Thyroid gland (tissue), 4 donors: ENCODE data around the gene RANBP9. TPM values are rescaled to one million over a fixed set of nuclear protein-coding genes. Genes with fewer than 3 reads are reported as not detected.

Experiments
- DNase-seq, 2 donors: peaks; one replicate each; pipeline ENCODE4 v3.0.0-alpha.2; 2019
- H3K27ac ChIP-seq, 3 donors: fragments of 200-600 bp; sonication (generic); 1 replicate in 2 of 3; 2 replicates in 1 of 3; pipeline ENCODE4 v1.5.1; 2016 to 2019; ENCODE audit warnings: mild to moderate bottlenecking in 1 of 3, moderate library complexity in 1 of 3
- H3K27me3 ChIP-seq: fragments of 200-600 bp; sonication (generic); one replicate; pipeline ENCODE4 v1.5.1; 2019
- H3K36me3 ChIP-seq, 2 donors: fragments of 200-600 bp; sonication (generic); one replicate each; pipeline ENCODE4 v1.5.1; 2016 to 2019
- H3K4me1 ChIP-seq, 2 donors: fragments of 200-600 bp; sonication (generic); one replicate each; pipeline ENCODE4 v1.5.1; 2017 to 2019
- H3K4me3 ChIP-seq, 3 donors: fragments of 200-600 bp; sonication (generic); replicated peaks in 1 of 3; 1 replicate in 2 of 3; 2 replicates in 1 of 3; pipeline ENCODE4 v1.5.1; 2016; ENCODE audit warnings: mild to moderate bottlenecking in 1 of 3
- H3K9me3 ChIP-seq: fragments of 200-600 bp; sonication (generic); one replicate; pipeline ENCODE4 v1.5.1; 2017
- POLR2A ChIP-seq, 2 donors: fragments of 450-650 bp; IDR thresholded peaks; one replicate each; pipeline ENCODE4 v1.6.1; 2017; ENCODE audit warnings: antibody characterized with exemption in 2 of 2, mild to moderate bottlenecking in 2 of 2, moderate library complexity in 1 of 2
- WGBS, 2 donors: methylation state at CpG; one replicate each; pipeline ENCODE4 v1.1.5; 2017; 5-methylcytosine and 5-hydroxymethylcytosine counted together
- intact Hi-C: fragments of 100-400 bp; cut with DNase I; formaldehyde crosslinking; loops from one replicate; pipeline ENCODE4 v1.15.1; 2023
- total RNA-seq, 4 donors: library from RNA; depleted of rRNA; stranded (reverse); fragments of >200 nt; gene quantifications; one replicate each; pipeline ENCODE4 v1.2.3, GENCODE V29; 2016
- TF ChIP-seq, protein P1 (sequence below), 6 experiments: fragments of 200-600 bp in 3 of 6; fragments of 450-650 bp in 3 of 6; sonication (generic) in 3 of 6; IDR thresholded peaks; one replicate each; pipeline ENCODE4 v1.5.1; 2016 to 2019; ENCODE audit warnings: antibody characterized with exemption in 6 of 6, mild to moderate bottlenecking in 2 of 6, inconsistent platforms in 1 of 6, moderate library complexity in 1 of 6

Gene RANBP9
- total RNA-seq, 4 donors from 2014 or later, result 26.8 to 42.6 (median 32.4) TPM

DNA sequence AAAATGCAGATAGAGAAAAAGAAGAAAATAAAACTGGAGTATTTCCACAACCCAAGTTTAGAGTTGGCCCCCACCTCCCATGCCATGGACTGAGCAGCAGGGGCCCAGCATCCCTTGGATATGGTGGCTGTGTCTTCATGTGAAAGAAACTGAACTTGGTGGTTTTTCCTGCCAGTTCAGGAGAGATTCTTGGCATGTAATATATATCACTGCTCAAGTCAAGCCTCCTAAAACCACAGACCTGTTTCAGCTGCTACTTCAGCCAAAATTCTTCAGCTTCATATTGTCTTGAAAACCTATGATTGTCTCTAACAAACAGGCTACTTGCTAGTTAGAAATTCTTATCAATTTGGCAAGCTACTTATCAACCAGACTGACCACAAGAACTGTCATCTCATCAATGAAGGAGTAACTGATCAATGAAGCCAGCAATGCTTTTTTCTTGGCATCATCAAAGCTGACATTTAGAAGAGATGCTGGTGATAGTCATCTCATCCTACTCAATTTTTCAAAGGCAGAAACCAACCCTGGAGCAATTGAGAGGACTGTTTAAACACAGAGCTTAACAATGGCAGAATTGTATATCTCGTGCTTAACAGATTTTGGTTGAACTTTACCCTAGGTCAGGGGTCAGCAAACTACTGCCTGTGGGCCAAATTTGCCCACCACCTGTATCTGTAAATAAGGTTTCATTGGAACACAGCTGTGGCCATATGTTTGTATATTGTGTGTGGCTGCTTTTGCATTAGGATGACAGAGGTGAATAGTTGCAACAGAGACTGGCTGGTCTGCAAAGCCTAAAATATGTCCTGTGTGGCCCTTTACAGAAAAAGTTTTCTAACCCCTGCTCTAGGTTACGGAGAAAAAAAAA is 106.9 kb downstream of the RANBP9 start:
- Histone ChIP-seq H3K27me3 (no peaks in the 10 kb centered on the region), H3K27ac (no peak overlapping the region), H3K36me3 (peaks cover 10 to 12% of the 10 kb centered on the region in 2 donors), H3K4me3 (no peak overlapping the region), H3K4me1 (no peaks in the 10 kb centered on the region), H3K9me3 (no peaks in the 10 kb centered on the region)
- intact Hi-C loops, result loop anchor here (5.0 kb wide), 1 partner anchor 32 kb away; the partner anchor contains the start of gene SIRT5
- 88 to 97% methylated on average over 2 of the region's 2 CpGs for whole genome bisulfite sequencing, 2 donors
- TF ChIP-seq POLR2A (IDR thresholded peaks at IDR 0.05), result no peak
- TF ChIP-seq, protein P1, sequence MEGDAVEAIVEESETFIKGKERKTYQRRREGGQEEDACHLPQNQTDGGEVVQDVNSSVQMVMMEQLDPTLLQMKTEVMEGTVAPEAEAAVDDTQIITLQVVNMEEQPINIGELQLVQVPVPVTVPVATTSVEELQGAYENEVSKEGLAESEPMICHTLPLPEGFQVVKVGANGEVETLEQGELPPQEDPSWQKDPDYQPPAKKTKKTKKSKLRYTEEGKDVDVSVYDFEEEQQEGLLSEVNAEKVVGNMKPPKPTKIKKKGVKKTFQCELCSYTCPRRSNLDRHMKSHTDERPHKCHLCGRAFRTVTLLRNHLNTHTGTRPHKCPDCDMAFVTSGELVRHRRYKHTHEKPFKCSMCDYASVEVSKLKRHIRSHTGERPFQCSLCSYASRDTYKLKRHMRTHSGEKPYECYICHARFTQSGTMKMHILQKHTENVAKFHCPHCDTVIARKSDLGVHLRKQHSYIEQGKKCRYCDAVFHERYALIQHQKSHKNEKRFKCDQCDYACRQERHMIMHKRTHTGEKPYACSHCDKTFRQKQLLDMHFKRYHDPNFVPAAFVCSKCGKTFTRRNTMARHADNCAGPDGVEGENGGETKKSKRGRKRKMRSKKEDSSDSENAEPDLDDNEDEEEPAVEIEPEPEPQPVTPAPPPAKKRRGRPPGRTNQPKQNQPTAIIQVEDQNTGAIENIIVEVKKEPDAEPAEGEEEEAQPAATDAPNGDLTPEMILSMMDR (IDR thresholded peaks at IDR 0.05), result no peak
- no peak for DNase-seq

DNA sequence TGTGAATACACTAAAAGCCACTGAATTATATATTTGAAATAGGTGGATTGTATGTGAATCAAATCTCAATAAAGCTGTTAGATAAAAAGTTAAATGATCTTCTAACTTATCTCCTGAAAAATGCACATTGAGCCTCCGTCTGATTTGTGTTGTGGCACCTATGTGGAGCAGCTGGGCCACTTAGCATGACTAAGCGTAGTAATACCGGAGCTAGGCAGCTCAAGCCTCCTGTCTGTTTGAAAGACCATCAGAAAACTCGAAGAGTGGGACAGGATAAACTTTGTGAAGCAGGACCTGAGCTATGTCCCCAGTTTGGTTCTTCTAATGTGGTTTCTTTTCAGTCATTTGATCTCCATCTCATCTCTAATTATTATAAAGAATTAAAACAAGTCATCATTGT is 107.5 kb downstream of the RANBP9 start:
- H3K36me3 ChIP-seq, result peaks cover 10 to 12% of the 10 kb centered on the region in 2 donors
- no peaks in the 10 kb centered on the region for H3K27me3 ChIP-seq
- TF ChIP-seq, protein P1 (IDR thresholded peaks at IDR 0.05), result no peak
- TF ChIP-seq POLR2A (IDR thresholded peaks at IDR 0.05), result no peak
- no peaks in the 10 kb centered on the region for H3K9me3 ChIP-seq
- no peak overlapping the region for H3K27ac ChIP-seq
- intact Hi-C loops, result no loop called here
- H3K4me1 ChIP-seq, result no peaks in the 10 kb centered on the region
- no peak overlapping the region for H3K4me3 ChIP-seq
- DNase-seq, result no peak
- WGBS, 2 donors, result 84 to 87% methylated on average over 4 of the region's 4 CpGs

DNA sequence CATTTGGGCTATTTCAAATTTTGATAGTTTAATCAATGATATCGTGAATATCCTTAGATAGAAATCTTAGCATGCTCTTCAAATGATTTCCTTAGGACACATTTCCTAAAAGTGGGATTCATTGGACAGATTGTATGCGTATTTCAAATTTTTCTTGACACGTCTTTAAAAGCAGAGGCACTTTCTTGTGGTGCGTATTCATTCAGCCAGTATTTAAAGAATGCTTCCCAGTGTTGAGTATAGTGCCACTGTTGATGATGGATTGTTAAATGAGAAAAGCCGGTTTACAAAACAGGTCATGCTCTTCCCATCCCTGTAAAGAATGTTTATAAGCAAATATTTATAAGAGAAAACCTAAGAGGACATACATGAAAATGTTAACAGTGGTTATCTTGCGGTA is 111.6 kb downstream of the RANBP9 start:
- H3K27ac ChIP-seq, result no peak overlapping the region
- no peak for DNase-seq
- no peak overlapping the region for H3K4me3 ChIP-seq
- H3K9me3 ChIP-seq, result no peaks in the 10 kb centered on the region
- no peaks in the 10 kb centered on the region for H3K4me1 ChIP-seq
- intact Hi-C loops, result no loop called here
- H3K27me3 ChIP-seq, result no peaks in the 10 kb centered on the region
- TF ChIP-seq POLR2A (IDR thresholded peaks at IDR 0.05), result no peak
- TF ChIP-seq, protein P1 (IDR thresholded peaks at IDR 0.05), result no peak
- H3K36me3 ChIP-seq, result peaks cover 20 to 31% of the 10 kb centered on the region in 2 donors
- 96 to 97% methylated on average over 6 of the region's 6 CpGs for WGBS, 2 donors

DNA sequence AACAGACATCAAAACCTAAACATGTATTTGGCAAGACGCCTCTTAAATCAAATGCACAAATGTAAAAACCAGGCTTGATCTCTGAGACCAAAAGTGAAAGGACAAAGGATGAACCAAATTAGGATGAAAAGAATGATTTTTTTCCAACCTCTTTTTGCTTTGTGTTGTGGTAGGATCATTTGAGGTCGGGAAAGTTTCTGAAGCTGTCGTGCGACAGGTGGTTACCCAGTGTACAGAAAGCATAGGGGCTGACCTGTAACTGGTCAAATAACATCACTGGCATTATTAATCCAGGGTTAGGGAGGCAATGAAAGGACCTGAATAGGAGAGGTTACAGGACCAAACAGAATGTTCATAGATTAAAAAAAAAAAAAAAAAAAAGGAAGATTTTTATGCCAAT is 114.6 kb downstream of the RANBP9 start:
- WGBS, 2 donors, result 97% methylated on average over 4 of the region's 4 CpGs
- intact Hi-C loops, result no loop called here
- Histone ChIP-seq H3K4me3 (no peak overlapping the region), H3K36me3 (peaks cover 27 to 39% of the 10 kb centered on the region in 2 donors), H3K9me3 (no peaks in the 10 kb centered on the region), H3K27ac (no peak overlapping the region), H3K4me1 (no peaks in the 10 kb centered on the region), H3K27me3 (no peaks in the 10 kb centered on the region)
- no peak for DNase-seq
- TF ChIP-seq POLR2A (IDR thresholded peaks at IDR 0.05), result no peak
- TF ChIP-seq, protein P1 (IDR thresholded peaks at IDR 0.05), result no peak

DNA sequence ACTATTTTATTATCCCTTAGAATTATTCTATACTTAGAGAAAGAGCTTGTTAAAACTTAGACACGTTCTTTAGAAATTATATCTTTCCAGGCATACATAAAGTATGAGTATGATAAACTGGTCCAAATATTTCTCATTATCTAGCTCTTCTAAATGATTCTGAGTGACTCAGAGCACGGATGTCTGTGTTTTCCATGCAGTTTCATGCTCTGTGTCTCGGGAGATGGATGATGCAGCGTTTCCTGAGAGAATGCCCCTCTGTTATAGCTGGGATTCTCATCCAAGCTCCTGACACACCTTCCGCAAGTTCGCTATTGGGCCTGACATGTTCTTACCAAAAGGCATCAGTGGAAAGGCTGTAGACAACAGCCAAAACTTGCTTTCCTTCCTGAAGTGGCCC is 117.9 kb downstream of the RANBP9 start:
- peaks cover 24 to 32% of the 10 kb centered on the region in 2 donors for H3K36me3 ChIP-seq
- DNase-seq, result no peak
- intact Hi-C loops, result no loop called here
- H3K27ac ChIP-seq, result no peak overlapping the region
- H3K9me3 ChIP-seq, result no peaks in the 10 kb centered on the region
- TF ChIP-seq, protein P1 (IDR thresholded peaks at IDR 0.05), result no peak
- no peak for TF ChIP-seq POLR2A (IDR thresholded peaks at IDR 0.05)
- H3K27me3 ChIP-seq, result no peaks in the 10 kb centered on the region
- no peaks in the 10 kb centered on the region for H3K4me1 ChIP-seq
- WGBS, 2 donors, result 93 to 94% methylated on average over 6 of the region's 6 CpGs
- H3K4me3 ChIP-seq, result no peak overlapping the region
